GM18868 (cell line): ENCODE data around the gene TMEM222.
"Not testable (repeated sequence)": the region's sequence is repeated elsewhere in the genome, so short reads cannot be mapped to it uniquely, and the experiment has no call there.

ENCODE experiments used
- ATAC-seq: cut with Tn5 transposase; IDR thresholded peaks from one replicate; pipeline ENCODE4 v1.9.1; 2021; ENCODE audit warnings: mild to moderate bottlenecking, moderate library complexity; ENCODE audit not compliant: unreplicated experiment

TMEM222 gene, protein sequence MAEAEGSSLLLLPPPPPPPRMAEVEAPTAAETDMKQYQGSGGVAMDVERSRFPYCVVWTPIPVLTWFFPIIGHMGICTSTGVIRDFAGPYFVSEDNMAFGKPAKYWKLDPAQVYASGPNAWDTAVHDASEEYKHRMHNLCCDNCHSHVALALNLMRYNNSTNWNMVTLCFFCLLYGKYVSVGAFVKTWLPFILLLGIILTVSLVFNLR

DNA sequence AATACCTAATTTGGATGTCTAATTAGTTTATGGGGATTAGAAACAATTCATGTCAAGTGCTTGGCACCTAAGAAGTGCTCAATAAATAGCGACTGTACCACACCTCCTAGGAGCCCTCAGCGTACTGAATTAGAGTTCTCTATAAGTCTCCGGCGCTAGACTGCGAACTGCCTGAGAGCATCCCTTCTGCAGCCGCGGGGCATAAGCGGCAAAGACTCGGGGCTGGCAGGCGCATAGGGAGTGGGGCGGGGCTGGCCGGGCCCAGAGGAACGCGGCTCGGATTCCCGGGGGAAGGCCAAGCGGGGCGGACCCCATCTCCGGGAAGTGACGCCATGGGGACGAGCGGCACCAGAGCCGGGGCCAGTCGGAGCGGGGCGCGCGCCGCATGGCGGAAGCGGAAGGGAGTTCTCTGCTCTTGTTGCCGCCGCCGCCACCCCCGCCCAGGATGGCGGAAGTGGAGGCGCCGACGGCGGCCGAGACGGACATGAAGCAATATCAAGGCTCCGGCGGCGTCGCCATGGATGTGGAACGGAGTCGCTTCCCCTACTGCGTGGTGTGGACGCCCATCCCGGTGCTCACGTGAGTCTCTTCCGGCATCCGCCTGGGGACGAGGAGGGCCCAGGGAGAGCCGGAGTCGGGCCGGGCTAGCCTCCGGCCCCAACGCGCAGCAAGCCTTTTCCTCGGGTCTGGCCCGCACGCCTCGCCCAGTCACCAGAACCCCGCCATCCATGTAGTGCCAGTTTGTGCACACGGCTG lies at the start of gene TMEM222:
Gene TMEM222 (plus strand): TSS at position 351 of the 756 bp plus-strand sequence. CDS start 35 bp downstream, at position 386.
- ATAC-seq = peak; percentile 89

DNA sequence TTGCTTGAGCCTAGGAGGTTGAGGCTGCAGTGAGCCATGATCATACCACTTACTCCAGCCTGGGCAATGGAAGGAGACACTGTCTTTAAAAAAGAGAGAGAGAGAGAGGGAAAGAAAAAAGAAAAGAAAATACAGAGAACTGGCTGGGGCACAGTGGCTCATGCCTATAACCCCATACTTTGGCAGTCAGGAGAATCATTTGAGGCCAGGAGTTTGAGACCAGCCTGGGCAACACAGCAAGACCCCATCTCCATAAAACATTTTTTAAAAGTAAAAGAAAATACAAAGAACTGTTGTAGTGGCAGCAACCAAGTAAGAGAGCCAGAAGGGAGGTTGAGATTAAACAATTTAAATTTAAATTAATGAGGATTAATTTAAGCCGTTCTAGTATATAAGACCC lies 47.8 kb upstream of the TMEM222 start:
- no peak for ATAC-seq

DNA sequence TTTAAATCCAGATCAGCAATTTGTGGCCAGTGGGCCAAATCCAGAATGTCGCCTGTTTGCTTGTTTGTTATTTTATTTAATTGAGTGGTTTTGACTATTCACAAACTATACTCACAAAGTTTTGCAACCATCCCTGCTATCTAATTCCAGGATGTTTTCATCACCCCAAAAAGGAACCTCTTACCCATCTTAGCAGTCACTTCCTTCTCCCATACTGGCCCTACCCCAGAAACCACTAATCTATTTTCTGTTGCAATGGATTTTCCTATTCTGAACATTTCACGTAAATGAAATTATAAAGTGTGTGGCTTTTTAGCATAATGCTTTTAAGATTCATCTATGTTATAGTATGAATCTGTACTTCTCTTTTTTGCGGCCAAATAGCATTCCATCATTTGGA lies 46.3 kb upstream of the TMEM222 start:
- no peak for ATAC-seq

DNA sequence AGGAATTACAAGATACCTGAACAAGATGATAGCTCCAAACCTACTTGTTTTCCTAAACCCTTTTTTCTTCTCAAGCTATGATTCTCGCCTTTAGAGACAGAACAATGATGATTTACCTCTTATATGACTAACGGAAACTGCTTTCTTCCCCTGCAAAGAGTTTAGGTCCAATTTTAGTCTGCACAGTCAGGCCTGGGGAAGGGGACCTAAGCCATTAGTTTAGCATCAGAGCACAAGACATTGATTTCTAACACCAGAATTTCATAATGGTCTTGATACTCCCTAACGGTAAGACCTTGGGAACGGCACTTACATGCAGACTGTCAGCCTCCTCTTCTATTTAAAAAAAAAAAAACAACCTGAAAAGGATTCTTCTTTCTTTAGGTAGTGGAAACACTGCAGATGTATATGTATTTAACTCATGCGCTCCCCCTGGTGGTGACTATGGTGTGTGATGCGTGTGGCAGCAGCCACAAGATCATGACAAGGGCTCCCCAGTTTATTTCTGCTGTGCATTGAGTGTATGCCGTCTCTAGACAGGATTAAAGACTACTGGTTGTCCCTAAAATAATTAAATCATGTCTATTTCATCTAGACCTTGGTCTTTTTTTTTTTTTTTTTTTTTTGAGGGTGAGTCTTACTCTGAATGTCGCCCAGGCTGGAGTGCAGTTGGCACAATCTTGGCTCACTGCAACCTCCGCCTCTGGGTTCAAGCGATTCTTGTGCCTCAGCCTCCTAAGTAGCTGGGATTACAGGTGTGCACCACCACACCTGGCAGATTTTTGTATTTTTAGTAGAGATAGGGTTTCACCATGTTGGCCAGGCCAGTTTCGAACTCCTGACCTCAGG lies 37.3 kb upstream of the TMEM222 start:
- ATAC-seq = no peak

DNA sequence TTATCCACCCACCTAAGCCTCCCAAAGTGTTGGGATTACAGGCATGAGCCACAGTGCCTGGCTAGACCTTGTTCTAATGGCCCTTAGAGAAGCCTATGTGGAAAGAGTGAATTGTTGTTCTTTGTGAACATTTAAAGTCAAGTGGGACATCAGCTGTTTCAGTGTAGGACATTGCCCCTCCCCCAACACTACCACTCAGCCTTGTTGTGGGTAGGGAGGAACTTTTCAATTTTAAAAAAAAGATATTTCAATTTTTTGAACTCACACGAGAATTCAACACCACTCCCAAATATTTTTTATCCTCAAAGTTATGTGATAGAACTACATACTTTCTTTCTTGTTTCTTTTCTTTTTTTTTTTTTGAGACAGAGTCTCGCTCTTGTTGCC lies 36.7 kb upstream of the TMEM222 start:
- ATAC-seq = no peak

DNA sequence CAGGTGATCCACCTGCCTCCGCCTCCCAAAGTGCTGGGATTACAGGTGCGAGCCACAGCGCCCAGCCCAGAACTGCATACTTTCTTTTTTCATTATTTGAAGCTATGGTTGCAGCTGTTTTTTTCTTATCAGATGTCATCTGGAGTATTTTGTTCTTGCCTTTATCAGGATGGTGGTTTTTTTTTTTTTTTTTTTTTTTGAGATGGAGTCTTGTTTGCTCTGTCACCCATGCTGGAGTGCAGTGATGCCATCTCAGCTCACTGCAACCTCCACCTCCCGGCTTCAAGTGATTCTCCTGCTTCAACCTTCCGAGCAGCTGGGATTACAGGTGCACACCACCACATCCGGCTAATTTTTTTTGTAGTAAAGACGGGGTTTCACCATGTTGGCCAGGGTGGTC lies 36.1 kb upstream of the TMEM222 start:
- ATAC-seq = not testable (repeated sequence)

DNA sequence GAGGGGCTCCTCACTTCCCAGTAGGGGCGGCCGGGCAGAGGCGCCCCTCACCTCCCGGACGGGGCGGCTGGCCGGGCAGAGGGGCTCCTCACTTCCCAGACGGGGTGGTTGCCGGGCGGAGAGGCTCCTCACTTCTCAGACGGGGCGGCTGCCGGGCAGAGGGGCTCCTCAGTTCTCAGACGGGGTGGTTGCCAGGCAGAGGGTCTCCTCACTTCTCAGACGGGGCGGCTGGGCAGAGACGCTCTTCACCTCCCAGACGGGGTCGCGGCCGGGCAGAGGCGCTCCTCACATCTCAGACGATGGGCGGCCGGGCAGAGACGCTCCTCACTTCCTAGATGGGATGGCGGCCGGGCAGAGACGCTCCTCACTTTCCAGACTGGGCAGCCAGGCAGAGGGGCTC lies 32.8 kb upstream of the TMEM222 start:
- not testable (repeated sequence) for ATAC-seq

DNA sequence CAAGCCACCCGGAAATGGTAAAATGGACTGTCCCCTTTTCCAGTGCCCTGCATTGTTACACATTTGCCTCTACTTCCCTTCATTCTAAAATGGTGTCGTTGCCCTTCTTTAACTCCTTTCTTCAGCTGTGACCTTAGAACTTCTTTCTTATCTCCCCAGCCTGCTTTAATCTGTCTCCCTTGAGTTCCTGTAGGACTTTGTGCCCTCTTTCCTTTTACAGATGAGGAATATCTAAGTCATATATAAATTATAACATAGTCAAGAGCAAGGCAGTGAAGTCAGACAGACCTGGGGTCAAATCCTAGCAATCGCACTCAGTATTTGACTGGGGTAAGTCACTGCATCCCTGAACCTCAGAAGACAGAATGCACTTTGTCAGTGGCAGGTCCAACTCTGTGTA lies 31.4 kb upstream of the TMEM222 start:
- ATAC-seq = no peak

DNA sequence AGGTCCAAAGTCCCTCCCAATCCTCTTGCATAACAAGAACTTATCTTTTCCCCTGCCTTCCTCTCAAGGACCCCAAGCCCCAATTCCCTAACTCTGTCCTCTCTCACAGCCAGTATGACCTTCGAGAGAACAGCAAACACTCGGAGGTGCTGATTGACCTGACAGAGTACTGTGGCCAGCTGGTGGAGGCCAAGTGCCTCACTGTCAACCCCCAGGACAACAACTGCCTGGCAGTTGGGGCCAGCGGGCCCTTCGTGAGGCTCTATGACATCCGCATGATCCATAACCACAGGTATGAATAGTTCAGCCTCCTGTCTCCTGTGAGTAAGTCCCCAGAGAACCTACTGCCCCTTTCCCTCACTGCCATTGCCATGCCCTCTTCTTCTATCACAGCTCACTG lies 29.9 kb upstream of the TMEM222 start:
- no peak for ATAC-seq

DNA sequence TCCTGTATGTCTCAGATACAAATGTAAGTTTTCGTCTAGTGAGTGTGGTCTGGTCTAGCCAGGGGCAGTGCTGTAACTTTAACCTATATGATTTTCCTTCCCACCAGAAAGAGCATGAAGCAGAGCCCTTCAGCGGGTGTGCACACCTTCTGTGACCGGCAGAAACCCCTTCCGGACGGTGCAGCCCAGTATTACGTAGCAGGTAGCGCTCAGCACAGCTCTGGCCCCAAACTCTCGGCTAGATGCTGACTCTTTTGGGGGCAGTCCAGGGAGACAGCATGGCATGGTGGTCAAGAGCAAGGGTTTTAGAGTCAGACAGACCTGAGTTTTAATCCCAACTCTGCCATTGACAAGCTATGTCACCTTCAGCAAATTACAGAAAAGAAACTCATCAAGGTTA lies 28.0 kb upstream of the TMEM222 start:
- ATAC-seq = no peak

DNA sequence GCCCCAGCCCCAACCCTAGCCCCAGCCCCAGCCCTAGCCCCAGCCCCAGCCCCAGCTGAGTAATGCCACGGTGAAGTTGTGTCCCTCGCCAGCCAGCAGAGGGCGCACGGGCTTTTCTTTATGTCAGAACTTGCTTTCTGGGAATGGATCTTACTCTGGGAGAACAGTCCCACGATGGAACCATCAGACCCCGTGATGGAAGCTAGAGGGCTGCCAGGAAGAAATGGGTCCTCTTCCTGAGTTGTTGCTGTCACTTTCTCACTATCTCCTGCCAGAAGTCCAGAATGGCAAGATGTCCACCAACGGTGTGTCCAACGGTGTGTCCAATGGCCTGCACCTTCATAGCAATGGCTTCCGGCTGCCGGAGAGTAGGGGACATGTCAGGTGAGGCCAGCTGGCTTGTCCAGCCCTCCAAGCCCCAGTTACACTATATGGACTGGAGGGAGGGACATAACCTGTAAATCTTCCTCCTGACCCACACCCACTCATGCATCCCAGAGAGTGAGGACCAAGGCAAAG lies 25.1 kb upstream of the TMEM222 start:
- ATAC-seq = no peak

DNA sequence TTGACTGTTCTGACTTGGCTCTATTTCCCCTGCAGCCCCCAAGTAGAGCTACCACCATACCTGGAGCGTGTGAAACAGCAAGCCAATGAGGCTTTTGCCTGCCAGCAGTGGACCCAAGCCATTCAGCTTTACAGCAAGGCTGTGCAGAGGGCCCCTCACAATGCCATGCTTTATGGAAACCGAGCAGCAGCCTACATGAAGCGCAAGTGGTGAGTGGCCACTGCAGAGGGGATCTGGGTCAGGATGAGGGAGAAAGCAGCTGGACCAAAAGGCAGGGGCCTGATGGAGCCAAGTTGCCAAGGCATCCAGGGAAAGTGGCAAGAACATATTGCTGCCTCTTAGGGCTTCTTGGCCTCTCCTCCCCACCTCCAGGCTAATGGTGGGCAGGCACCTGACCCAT lies 24.1 kb upstream of the TMEM222 start:
- ATAC-seq = no peak

DNA sequence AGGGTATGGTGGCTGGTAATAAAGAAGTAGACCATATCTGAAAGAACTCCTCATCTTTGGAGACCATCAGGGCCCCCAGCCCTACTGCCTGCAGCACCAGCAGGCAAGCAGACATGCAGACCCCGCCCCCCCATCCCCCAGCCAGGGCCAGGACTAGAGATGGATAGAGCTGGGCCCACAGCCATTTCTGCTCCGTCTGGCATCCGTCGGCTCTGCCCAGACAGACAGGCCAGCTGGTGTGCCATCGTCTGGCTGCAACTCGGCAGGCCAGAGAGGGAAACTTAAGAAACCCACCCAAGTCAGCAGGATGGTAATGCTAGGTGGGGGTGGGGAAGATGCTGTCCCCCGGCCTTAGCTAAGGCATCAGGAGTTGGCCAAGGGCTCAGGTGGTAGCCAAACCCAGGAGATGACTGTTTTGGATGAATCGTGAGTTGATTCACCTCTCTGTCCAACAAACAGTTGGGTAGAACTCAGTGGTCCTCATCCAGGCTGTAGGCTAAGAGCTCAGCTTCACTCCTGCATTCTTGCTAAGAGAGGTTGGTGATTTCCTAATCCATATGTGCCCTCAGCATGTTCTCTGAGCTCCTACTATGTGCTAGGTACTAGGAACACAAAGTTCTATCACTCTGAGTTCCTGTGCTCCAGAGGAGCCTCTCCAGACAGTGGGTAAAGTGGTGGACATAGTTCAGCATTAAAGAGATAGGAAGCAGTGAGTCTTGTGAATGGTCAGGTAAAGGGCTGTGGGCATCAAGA lies 23.2 kb upstream of the TMEM222 start:
- ATAC-seq = no peak

DNA sequence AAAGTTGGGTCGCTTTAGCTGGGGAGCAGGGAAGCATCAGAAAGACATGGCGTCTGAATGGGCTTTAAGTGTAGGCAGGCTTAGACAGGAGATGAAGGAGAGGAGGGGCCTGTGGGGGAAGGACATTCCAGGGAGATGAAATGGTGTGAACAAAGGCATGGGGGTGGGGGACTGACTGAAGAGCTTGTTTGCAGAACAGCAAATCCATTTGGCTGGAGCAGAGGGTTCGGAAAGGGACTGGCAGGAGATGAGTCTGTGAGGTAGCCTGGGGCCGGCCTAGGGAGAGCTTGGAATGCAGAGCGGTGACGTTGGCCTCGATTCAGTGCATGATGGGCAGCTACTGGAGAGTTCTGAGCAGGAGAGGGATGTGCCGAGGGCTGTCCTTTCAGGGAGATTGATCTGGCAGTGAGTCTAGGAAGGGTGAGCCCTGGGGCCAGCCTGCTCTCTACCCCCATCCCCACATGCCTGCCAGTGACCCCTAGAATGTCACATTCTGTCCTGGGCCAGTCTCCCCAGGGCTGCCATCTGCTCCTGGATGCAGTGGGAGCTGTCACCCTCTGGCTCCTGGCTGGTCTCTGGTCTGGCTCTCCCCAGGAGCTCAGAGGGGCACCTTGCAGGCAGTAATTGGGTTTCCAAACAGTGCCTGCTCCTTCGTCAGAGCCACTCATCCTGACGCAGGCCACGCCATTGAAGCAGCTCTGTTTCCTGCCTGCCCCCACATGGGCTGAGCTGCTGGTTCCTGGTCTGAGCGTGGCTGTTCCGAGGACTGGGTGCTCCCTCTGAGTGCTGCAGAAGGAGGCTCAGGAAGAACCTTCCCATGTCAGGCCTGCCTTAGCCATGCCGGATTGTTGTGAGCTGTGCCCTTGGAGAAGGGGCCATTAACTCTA lies 22.3 kb upstream of the TMEM222 start:
- ATAC-seq = no peak

DNA sequence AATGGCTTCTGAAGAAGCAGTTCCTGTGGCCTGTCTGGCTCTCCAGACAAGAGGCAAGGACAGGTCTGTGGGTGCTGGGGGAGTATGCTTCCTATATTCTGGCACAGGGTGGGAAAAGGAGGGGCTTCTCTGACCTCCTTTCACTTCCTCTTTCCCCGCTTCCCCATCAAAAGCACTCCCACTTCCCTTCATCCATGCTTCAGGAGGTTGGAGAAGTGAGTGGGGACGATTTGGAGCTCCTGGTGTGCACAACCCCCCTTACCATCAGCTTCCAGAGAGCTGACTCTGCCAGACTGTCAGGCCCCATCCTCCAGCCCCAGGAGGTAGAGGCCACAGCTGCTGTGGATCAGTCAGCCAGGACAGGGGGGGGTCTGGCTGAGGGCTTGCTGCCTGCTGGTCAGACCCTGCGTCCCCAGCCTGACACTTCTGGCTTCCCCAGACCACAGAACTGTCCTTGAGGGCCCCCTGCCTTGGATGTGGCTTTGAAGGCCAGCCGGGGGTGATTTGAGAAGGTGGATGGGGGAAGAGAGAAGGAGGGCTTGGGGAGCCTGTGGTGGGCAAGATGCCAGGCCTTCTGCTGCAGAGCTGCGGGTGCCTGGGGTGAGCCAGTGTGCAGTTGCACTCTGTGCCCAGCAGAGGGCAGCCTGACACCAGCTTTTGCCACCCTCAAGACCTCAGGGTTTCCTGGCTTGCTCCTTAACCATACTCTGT lies 21.5 kb upstream of the TMEM222 start:
- ATAC-seq = no peak

DNA sequence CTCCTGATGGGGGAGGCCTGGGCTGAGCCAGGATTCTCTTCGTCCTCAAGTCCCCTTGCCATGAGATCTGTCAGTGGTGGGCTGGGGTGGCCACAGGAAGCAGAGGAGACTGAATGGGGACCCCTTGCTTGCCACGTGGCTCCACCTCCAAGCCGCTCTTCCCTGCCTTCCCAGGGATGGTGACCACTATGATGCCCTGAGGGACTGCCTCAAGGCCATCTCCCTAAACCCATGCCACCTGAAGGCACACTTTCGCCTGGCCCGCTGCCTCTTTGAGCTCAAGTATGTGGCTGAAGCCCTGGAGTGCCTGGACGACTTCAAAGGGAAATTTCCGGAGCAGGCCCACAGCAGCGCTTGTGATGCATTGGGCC lies 20.9 kb upstream of the TMEM222 start:
- ATAC-seq = no peak

DNA sequence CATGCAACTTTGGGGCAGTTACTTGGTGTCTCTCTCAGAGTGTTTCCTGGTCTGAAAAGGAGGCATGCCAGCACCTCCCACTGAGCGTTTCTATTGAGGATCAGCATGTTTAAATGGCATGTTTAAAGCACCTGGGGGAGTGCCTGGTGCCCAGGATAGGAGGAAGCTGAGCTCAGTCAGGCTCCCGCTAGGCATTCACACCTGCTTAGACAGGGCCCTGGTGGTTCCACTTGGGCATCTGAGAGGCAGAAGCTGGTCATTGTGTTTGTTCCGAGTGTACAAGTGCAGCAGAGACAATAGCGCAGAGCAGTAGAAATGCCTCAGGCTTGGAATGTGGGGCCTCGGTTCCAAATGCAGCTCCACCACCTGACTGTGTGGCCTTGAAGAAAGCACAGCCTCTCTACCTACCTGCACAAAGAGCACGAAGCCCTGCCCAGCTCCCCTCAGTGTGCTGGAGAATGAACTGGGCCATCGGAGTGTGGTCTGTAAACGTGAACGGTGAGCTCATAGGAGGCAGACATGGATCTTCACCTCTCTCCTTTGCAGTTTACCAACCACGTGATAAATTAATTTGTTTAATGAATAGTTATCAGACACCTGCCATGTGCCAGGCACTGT lies 20.3 kb upstream of the TMEM222 start:
- no peak for ATAC-seq

DNA sequence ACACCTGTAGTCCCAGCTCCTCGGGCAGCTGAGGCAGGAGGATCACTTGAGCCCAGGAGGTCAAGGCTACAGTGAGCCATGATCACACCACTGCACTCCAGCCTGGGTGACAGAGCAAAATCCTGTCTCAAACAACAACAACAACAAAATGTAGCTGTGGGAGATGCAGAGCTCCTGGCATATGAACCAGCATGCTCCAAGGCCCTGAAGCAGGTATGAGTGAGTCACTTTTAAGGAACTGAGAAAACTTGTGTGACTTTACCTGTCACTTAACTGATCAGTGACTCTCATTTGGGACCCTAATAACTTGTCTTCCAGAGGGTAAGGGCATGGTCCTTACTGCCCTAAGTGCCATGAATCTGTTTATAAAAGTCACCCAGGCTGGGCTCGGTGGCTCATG lies 19.4 kb upstream of the TMEM222 start:
- no peak for ATAC-seq

DNA sequence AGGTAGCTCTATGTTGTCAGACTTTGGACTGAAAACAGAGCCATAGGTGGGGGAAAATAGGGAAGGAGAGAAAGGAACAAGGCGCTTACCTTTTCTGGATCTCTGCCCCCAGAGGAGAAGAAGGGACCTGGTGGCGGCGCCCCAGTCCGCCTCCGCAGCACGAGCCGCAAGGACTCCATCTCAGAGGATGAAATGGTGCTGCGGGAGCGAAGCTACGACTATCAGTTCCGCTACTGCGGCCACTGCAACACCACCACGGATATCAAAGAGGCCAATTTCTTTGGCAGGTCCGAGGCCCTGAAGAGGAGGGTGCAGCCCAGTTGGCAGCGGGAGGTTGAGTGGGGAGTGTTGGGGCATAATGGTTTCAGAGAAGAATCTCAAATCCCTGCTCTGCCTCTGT lies 18.5 kb upstream of the TMEM222 start:
- ATAC-seq = no peak
